GM19099 (cell line): ENCODE results near the gene USP10.

Experiments used
- POLR2A ChIP-seq: IDR thresholded peaks from 3 replicates; pipeline ENCODE4 v1.6.1; 2011; ENCODE audit warnings: low read depth; ENCODE audit not compliant: insufficient read length; ENCODE audit errors: extremely low read depth

USP10 gene

GRCh38 chr16:84699712-84700445 lies at the start of gene USP10:
Gene USP10 (plus strand): TSS chr16:84700000. CDS start chr16:84700091, 91 bp downstream.
- peak; percentile 86 for TF ChIP-seq POLR2A

- no peak for TF ChIP-seq POLR2A
These were observed 49.5 kb upstream of the USP10 start for GRCh38 chr16:84650062-84650991.

GRCh38 chr16:84652566-84652965 lies 47.2 kb upstream of the USP10 start:
- TF ChIP-seq POLR2A = no peak

- TF ChIP-seq POLR2A = no peak
These were observed 45.6 kb upstream of the USP10 start for GRCh38 chr16:84654238-84654637.

- TF ChIP-seq POLR2A = no peak
These were observed 44.8 kb upstream of the USP10 start for GRCh38 chr16:84654998-84655397.

GRCh38 chr16:84656649-84657048 lies 43.2 kb upstream of the USP10 start:
- TF ChIP-seq POLR2A = no peak

GRCh38 chr16:84657229-84657837 lies 42.5 kb upstream of the USP10 start:
- no peak for TF ChIP-seq POLR2A

- TF ChIP-seq POLR2A = no peak
These were observed 41.1 kb upstream of the USP10 start for GRCh38 chr16:84658690-84659089.

- TF ChIP-seq POLR2A = no peak
These were observed 40.0 kb upstream of the USP10 start for GRCh38 chr16:84659656-84660300.

GRCh38 chr16:84660973-84661372 lies 38.8 kb upstream of the USP10 start:
- TF ChIP-seq POLR2A = no peak

GRCh38 chr16:84661418-84662060 lies 38.3 kb upstream of the USP10 start:
- no peak for TF ChIP-seq POLR2A

- no peak for TF ChIP-seq POLR2A
These were observed 37.3 kb upstream of the USP10 start for GRCh38 chr16:84662471-84662870.

GRCh38 chr16:84663433-84664101 lies 36.2 kb upstream of the USP10 start:
- no peak for TF ChIP-seq POLR2A

GRCh38 chr16:84665359-84665758 lies 34.4 kb upstream of the USP10 start:
- no peak for TF ChIP-seq POLR2A
